ENCODE measurements around the gene TTC28. TPM values are rescaled to one million over a fixed set of nuclear protein-coding genes. Genes with fewer than 3 reads are reported as not detected.

Gene TTC28
- total RNA-seq, 2 donors from 2014 or later: 29.2 to 74.6 TPM

DNA sequence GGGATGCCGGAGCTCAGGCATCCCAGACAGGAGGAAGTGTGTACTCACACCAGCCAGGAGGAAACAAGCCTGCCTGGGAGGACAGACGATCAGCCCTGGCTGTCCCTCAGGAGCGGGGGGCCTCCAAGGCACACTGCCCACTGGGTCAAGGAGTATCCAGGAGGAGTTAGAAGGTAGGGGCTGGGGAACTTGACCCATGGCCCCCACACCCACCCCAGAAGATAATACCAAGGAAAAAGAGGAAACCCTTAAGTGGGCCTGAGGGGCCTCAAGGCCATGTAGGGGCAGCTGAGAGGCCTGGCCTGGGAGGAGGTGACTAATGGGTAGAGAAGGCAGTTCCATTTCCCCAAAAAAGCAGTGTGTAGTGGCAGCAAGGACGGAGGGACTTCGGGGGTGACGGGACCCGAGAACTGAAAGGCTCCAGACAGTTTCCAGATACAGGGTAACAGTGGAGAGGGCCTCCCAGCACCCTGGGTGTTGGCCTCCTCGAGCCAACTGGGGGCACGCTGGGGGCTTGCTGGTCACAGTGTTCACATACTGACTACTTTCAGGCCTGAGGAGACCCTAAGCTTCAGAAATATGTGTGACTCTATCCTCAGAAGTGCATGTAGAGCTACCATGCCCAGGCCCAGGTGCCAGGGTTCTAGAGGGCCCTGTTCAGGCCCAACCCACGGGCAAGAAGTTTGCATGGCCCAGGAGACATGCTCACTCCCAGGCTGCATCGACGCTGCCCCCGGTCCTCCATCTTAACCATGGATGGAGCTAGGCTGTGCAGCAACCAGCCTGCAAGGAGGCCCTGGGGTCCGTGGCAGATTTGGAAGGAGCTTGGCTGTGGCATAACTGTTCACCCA, 684.9 kb downstream of the TTC28 start:
- Histone ChIP-seq H3K36me3 (no peaks in the 10 kb centered on the region), H3K27me3 (replicated peaks; ENCODE audit: insufficient read depth) (no peaks in the 10 kb centered on the region), H3K27ac (no peak overlapping the region), H3K4me3 (no peak overlapping the region), H3K9me3 (no peaks in the 10 kb centered on the region), H3K4me1 (replicated peaks) (no peaks in the 10 kb centered on the region)
- WGBS: 91% methylated on average over 14 of the region's 14 CpGs
- TF ChIP-seq POLR2A (IDR thresholded peaks at IDR 0.05) (no peak), POLR2AphosphoS5 (IDR thresholded peaks at IDR 0.05) (no peak)
- TF ChIP-seq, protein P1, sequence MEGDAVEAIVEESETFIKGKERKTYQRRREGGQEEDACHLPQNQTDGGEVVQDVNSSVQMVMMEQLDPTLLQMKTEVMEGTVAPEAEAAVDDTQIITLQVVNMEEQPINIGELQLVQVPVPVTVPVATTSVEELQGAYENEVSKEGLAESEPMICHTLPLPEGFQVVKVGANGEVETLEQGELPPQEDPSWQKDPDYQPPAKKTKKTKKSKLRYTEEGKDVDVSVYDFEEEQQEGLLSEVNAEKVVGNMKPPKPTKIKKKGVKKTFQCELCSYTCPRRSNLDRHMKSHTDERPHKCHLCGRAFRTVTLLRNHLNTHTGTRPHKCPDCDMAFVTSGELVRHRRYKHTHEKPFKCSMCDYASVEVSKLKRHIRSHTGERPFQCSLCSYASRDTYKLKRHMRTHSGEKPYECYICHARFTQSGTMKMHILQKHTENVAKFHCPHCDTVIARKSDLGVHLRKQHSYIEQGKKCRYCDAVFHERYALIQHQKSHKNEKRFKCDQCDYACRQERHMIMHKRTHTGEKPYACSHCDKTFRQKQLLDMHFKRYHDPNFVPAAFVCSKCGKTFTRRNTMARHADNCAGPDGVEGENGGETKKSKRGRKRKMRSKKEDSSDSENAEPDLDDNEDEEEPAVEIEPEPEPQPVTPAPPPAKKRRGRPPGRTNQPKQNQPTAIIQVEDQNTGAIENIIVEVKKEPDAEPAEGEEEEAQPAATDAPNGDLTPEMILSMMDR (IDR thresholded peaks at IDR 0.05): no peak
- intact Hi-C loops (cut with DNase I): loop anchor here (5.0 kb wide), 1 partner anchor 587 kb away; no protein-coding TSS in a partner anchor
- no peak for DNase-seq (ENCODE audit: low spot score)

DNA sequence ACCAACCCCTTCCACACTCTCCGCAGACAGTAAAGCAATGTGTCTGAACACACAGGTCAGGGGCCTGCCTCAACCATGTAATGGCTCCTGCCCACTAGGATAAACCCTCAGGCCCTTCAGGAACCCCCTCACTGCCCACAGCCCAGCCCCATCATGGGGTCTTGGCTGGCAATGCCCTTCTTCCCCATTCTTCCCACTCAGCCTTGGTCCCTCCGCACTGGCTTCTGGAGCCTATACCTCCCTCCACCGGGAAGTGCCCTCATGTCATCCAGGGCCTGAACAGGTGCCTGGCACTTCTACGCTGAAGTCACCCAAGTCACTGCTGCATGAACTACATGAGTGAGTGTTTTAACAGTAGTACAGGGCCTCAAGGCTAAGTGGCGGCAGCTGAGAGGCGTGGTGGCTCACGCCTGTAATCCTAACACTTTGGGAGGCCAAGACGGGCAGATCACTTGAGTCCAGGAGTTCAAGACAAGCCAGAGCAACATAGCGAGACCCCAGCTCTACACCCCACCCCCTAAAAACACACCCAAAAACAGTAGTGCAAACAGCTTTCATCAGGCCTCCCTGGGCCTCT, 685.8 kb downstream of the TTC28 start:
- no peaks in the 10 kb centered on the region for H3K9me3 ChIP-seq
- H3K4me1 ChIP-seq (replicated peaks): no peaks in the 10 kb centered on the region
- TF ChIP-seq, protein P1 (IDR thresholded peaks at IDR 0.05): no peak
- no peak for TF ChIP-seq POLR2A (IDR thresholded peaks at IDR 0.05)
- no peak for TF ChIP-seq POLR2AphosphoS5 (IDR thresholded peaks at IDR 0.05)
- no peaks in the 10 kb centered on the region for H3K36me3 ChIP-seq
- no peaks in the 10 kb centered on the region for H3K27me3 ChIP-seq (replicated peaks; ENCODE audit: insufficient read depth)
- no peak for DNase-seq (ENCODE audit: low spot score)
- H3K27ac ChIP-seq: no peak overlapping the region
- intact Hi-C loops (cut with DNase I): loop anchor here (5.0 kb wide), 1 partner anchor 587 kb away; no protein-coding TSS in a partner anchor
- WGBS: 94% methylated on average over 9 of the region's 9 CpGs
- H3K4me3 ChIP-seq: no peak overlapping the region

DNA sequence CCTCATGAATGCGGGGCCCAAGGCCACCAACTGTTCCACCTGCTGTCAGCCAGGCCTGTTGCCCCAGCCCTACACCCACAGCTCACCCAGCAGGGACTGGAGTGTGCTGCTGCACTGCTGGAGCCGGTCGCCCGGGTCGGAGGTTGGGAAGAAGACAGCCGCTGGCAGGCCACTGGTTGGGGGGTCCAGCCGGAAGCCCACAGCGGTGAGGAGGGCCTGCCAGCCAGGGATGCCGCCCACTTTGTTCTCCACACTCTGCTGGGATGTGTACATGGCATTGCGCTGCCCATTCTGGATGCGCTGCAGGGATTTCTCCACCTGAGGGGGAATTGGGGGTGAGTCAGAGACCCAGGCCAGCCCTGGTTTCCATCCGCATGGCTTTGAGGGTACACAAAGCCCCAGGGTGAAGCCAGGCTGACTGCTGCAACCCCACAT, 686.4 kb downstream of the TTC28 start:
- no peak for DNase-seq (ENCODE audit: low spot score)
- H3K27ac ChIP-seq: no peak overlapping the region
- TF ChIP-seq POLR2AphosphoS5 (IDR thresholded peaks at IDR 0.05) (no peak), POLR2A (IDR thresholded peaks at IDR 0.05) (no peak)
- TF ChIP-seq, protein P1 (IDR thresholded peaks at IDR 0.05): no peak
- 93% methylated on average over 7 of the region's 12 CpGs for WGBS
- no peak overlapping the region for H3K4me3 ChIP-seq
- H3K36me3 ChIP-seq: no peaks in the 10 kb centered on the region
- no peaks in the 10 kb centered on the region for H3K9me3 ChIP-seq
- no peaks in the 10 kb centered on the region for H3K4me1 ChIP-seq (replicated peaks)
- H3K27me3 ChIP-seq (replicated peaks; ENCODE audit: insufficient read depth): no peaks in the 10 kb centered on the region
- intact Hi-C loops (cut with DNase I): loop anchor here (5.0 kb wide), 1 partner anchor 586 kb away; no protein-coding TSS in a partner anchor

DNA sequence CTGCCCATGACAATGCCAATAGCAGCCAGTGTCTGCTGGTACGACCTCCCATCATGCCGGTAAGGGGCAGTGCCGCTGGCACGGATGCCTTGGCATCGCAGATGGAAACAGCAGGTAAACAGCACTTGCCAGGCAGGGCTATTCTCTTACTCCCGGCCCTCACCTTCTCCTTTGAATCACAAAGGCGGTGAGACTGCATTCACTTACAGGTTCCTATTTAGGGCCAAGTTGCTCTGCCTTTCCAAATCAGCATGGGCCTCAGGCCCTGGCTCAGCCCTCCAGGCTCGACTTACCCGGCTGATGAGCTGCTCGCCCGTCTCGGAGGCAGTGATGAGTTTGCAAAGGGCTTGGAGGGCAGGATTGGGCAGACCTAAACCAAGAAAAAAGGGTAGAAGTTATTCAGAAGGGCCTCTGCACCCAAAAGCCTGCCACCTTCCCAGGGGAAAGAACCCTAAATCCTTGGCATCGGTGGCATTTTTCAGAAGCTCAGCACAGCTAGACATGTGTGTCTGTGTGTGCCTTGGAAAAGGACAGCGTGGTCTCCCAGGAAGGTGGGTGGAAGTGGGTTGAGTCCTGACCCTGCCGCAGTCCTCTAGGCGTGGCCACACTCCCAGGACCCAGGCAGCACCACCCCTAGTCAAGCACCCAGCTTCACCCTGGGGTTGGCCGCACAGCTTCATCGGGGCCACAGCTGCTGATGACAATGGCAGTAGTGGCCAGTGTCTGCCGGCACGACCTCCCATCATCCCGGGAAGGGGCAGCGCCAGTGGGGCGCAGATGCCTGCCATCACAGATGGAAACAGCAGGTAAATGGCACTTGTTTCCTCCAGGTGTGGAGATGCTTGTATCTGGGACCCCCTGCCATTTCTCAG, 687.1 kb downstream of the TTC28 start:
- H3K36me3 ChIP-seq: no peaks in the 10 kb centered on the region
- no peak for DNase-seq (ENCODE audit: low spot score)
- no peak overlapping the region for H3K4me3 ChIP-seq
- no peak overlapping the region for H3K27ac ChIP-seq
- H3K9me3 ChIP-seq: no peaks in the 10 kb centered on the region
- TF ChIP-seq POLR2A (IDR thresholded peaks at IDR 0.05) (no peak), POLR2AphosphoS5 (IDR thresholded peaks at IDR 0.05) (no peak)
- WGBS: 90% methylated on average over 23 of the region's 23 CpGs
- H3K27me3 ChIP-seq (replicated peaks; ENCODE audit: insufficient read depth): no peaks in the 10 kb centered on the region
- intact Hi-C loops (cut with DNase I): loop anchor here (5.0 kb wide), 1 partner anchor 585 kb away; no protein-coding TSS in a partner anchor
- no peaks in the 10 kb centered on the region for H3K4me1 ChIP-seq (replicated peaks)
